ENCODE results near the gene CROCC2.

GRCh38 chr2:240961910-240962299, 55.8 kb downstream of the CROCC2 start:
- TF ChIP-seq, protein P1, sequence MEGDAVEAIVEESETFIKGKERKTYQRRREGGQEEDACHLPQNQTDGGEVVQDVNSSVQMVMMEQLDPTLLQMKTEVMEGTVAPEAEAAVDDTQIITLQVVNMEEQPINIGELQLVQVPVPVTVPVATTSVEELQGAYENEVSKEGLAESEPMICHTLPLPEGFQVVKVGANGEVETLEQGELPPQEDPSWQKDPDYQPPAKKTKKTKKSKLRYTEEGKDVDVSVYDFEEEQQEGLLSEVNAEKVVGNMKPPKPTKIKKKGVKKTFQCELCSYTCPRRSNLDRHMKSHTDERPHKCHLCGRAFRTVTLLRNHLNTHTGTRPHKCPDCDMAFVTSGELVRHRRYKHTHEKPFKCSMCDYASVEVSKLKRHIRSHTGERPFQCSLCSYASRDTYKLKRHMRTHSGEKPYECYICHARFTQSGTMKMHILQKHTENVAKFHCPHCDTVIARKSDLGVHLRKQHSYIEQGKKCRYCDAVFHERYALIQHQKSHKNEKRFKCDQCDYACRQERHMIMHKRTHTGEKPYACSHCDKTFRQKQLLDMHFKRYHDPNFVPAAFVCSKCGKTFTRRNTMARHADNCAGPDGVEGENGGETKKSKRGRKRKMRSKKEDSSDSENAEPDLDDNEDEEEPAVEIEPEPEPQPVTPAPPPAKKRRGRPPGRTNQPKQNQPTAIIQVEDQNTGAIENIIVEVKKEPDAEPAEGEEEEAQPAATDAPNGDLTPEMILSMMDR (conservative IDR thresholded peaks at IDR 0.05; ENCODE audit: low read length), result no peak
- no peak for TF ChIP-seq EZH2phosphoT487 (IDR thresholded peaks at IDR 0.05; ENCODE audit: borderline replicate concordance, low read depth, low read length)
